ENCODE measurements around the gene ITGA2B. TPM values are rescaled to one million over a fixed set of nuclear protein-coding genes. Genes with fewer than 3 reads are reported as not detected.
A peak's percentile ranks its signal among the peaks of the same experiment; 100 is the strongest.

ITGA2B gene
- total and polyA plus RNA-seq, 2 of the 13 experiments (the other 11 are each of a cell fraction or from before 2014, with no cell fraction given), result 0.38 to 1.1 TPM

GRCh38 chr17:44354582-44355561, 34.6 kb downstream of the ITGA2B start (continued):
- peak; percentile 58; the same call in 1 of the 2 replicates for TF ChIP-seq ZBTB25 (CRISPR knock-in tag; IDR thresholded peaks at IDR 0.05)
- TF ChIP-seq, protein P1, sequence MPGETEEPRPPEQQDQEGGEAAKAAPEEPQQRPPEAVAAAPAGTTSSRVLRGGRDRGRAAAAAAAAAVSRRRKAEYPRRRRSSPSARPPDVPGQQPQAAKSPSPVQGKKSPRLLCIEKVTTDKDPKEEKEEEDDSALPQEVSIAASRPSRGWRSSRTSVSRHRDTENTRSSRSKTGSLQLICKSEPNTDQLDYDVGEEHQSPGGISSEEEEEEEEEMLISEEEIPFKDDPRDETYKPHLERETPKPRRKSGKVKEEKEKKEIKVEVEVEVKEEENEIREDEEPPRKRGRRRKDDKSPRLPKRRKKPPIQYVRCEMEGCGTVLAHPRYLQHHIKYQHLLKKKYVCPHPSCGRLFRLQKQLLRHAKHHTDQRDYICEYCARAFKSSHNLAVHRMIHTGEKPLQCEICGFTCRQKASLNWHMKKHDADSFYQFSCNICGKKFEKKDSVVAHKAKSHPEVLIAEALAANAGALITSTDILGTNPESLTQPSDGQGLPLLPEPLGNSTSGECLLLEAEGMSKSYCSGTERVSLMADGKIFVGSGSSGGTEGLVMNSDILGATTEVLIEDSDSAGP (CRISPR knock-in tag; IDR thresholded peaks at IDR 0.05; ENCODE audit: borderline replicate concordance), result no peak
- TF ChIP-seq, protein P2, sequence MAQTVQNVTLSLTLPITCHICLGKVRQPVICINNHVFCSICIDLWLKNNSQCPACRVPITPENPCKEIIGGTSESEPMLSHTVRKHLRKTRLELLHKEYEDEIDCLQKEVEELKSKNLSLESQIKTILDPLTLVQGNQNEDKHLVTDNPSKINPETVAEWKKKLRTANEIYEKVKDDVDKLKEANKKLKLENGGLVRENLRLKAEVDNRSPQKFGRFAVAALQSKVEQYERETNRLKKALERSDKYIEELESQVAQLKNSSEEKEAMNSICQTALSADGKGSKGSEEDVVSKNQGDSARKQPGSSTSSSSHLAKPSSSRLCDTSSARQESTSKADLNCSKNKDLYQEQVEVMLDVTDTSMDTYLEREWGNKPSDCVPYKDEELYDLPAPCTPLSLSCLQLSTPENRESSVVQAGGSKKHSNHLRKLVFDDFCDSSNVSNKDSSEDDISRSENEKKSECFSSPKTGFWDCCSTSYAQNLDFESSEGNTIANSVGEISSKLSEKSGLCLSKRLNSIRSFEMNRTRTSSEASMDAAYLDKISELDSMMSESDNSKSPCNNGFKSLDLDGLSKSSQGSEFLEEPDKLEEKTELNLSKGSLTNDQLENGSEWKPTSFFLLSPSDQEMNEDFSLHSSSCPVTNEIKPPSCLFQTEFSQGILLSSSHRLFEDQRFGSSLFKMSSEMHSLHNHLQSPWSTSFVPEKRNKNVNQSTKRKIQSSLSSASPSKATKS (CRISPR knock-in tag; IDR thresholded peaks at IDR 0.05), result no peak
- no peak for TF ChIP-seq DBP (CRISPR knock-in tag; IDR thresholded peaks at IDR 0.05; ENCODE audit: not compliant biosample characterization)
- TF ChIP-seq PRDM15 (CRISPR knock-in tag; IDR thresholded peaks at IDR 0.05), result no peak
- no peak for TF ChIP-seq CBFB (CRISPR knock-in tag; IDR thresholded peaks at IDR 0.05)
- TF ChIP-seq ZNF7 (CRISPR knock-in tag; IDR thresholded peaks at IDR 0.05), result no peak
- no peak for TF ChIP-seq ZNF207 (IDR thresholded peaks at IDR 0.05; ENCODE audit: borderline replicate concordance)
- no peak for TF ChIP-seq ZNF720 (CRISPR knock-in tag; IDR thresholded peaks at IDR 0.05)
- TF ChIP-seq ZNF790 (CRISPR knock-in tag; IDR thresholded peaks at IDR 0.05; ENCODE audit: borderline replicate concordance), result no peak
- TF ChIP-seq ARID2 (CRISPR knock-in tag; IDR thresholded peaks at IDR 0.05; ENCODE audit: borderline replicate concordance), result no peak
- TF ChIP-seq, protein P3, sequence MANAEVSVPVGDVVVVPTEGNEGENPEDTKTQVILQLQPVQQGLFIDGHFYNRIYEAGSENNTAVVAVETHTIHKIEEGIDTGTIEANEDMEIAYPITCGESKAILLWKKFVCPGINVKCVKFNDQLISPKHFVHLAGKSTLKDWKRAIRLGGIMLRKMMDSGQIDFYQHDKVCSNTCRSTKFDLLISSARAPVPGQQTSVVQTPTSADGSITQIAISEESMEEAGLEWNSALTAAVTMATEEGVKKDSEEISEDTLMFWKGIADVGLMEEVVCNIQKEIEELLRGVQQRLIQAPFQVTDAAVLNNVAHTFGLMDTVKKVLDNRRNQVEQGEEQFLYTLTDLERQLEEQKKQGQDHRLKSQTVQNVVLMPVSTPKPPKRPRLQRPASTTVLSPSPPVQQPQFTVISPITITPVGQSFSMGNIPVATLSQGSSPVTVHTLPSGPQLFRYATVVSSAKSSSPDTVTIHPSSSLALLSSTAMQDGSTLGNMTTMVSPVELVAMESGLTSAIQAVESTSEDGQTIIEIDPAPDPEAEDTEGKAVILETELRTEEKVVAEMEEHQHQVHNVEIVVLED (CRISPR knock-in tag; IDR thresholded peaks at IDR 0.05; ENCODE audit: borderline replicate concordance), result no peak
- TF ChIP-seq NFE2 (CRISPR knock-in tag; IDR thresholded peaks at IDR 0.05), result no peak
- no peak for TF ChIP-seq ZNF136 (CRISPR knock-in tag; IDR thresholded peaks at IDR 0.05; ENCODE audit: low read depth)
- no peak for TF ChIP-seq NR2F1 (CRISPR knock-in tag; IDR thresholded peaks at IDR 0.05)
- no peak for TF ChIP-seq NFE2L2 (IDR thresholded peaks at IDR 0.05; ENCODE audit: low read length)
